OCI-LY1 (cell line): Measurements from ENCODE around the gene TPPP.

Source experiments
- EZH2 ChIP-seq: fragments of 200-600 bp; sonication (generic), shearing (Covaris generic); IDR thresholded peaks from 2 replicates; pipeline ENCODE4 v1.8.0; 2017; ENCODE audit warnings: borderline replicate concordance, mixed run types, mild to moderate bottlenecking, antibody characterized with exemption, low read length, moderate library complexity, mixed read lengths
- TF ChIP-seq, protein P1 (sequence below): fragments of 200-600 bp; sonication (generic), shearing (Covaris generic); IDR thresholded peaks from 2 replicates; pipeline ENCODE4 v1.5.1; 2017; ENCODE audit warnings: mild to moderate bottlenecking, antibody characterized with exemption, low read length, moderate library complexity, mixed read lengths

DNA sequence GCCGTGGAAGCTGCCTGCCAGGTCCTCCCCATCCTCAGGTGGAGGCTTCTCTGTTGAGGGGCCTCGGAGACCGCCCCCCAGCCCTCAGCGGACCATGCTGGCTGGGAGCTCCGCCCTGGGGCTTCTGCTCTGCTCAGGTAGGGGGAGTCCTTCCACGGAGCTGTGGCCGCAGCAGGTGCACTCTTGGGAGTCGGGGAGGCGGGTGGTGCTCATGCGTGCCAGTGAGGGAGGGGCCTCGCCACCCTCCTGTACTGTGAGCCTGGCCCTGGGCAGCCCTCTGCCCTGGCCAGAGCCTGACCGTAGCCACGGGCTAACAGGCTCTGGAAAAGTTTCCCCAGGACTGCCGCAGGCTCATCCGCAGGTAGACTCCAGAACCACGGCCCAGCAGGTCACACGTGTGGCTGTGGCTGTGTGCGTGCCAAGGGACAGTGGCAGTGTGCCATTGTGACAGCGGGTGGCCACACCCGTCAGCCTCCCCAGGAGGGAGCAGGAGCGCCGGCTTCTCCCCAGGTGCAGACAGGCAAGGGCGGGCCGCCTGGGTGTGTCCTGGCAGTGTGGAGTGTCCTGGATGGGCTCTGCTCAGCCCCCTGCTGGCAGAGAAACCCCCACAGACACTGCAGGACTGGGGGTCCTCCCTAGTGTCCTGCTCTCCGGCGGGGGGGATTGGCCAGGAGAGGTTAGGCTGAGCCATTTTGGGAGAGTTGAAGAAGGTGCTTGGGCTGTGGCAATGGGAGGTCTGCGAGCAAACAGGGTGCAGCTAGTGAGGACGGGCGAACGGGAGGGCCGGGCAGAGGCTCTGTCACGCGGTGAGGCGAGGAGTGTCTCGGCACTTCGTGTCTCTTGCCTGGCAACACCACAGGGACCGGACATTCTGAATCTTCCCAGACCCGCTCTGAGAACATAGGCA lies 29.5 kb downstream of the TPPP start:
- TF ChIP-seq, protein P1, sequence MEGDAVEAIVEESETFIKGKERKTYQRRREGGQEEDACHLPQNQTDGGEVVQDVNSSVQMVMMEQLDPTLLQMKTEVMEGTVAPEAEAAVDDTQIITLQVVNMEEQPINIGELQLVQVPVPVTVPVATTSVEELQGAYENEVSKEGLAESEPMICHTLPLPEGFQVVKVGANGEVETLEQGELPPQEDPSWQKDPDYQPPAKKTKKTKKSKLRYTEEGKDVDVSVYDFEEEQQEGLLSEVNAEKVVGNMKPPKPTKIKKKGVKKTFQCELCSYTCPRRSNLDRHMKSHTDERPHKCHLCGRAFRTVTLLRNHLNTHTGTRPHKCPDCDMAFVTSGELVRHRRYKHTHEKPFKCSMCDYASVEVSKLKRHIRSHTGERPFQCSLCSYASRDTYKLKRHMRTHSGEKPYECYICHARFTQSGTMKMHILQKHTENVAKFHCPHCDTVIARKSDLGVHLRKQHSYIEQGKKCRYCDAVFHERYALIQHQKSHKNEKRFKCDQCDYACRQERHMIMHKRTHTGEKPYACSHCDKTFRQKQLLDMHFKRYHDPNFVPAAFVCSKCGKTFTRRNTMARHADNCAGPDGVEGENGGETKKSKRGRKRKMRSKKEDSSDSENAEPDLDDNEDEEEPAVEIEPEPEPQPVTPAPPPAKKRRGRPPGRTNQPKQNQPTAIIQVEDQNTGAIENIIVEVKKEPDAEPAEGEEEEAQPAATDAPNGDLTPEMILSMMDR = no peak
- TF ChIP-seq EZH2 = no peak
